GM12865 (cell line): ENCODE measurements around the gene TMEM266.

Experiments
- DNase-seq: peaks from one replicate; pipeline ENCODE4 v3.0.0; 2010; ENCODE audit warnings: low read depth
- H3K4me3 ChIP-seq: 2 replicates; pipeline ENCODE4 v1.5.1; 2011; ENCODE audit warnings: mild to moderate bottlenecking, low read depth, low read length, control low read depth
- CTCF ChIP-seq: IDR thresholded peaks from 2 replicates; pipeline ENCODE4 v1.5.1; 2011; ENCODE audit warnings: low read length, control low read depth, low read depth, inconsistent platforms; ENCODE audit not compliant: insufficient read depth; ENCODE audit errors: missing control alignments

TMEM266 gene

GRCh38 chr15:76199106-76200082 lies 139.6 kb downstream of the TMEM266 start:
- TF ChIP-seq CTCF, result no peak
- H3K4me3 ChIP-seq, result no peak overlapping the region
- no peak for DNase-seq

- no peak for TF ChIP-seq CTCF
- no peak for DNase-seq
- H3K4me3 ChIP-seq, result no peak overlapping the region
These were observed 140.3 kb downstream of the TMEM266 start for GRCh38 chr15:76200083-76200465.

- TF ChIP-seq CTCF, result no peak
- no peak overlapping the region for H3K4me3 ChIP-seq
- DNase-seq, result no peak
These were observed 140.9 kb downstream of the TMEM266 start for GRCh38 chr15:76200641-76201105.

GRCh38 chr15:76201536-76202255 lies 141.9 kb downstream of the TMEM266 start:
- H3K4me3 ChIP-seq, result no peak overlapping the region
- DNase-seq, result no peak
- no peak for TF ChIP-seq CTCF

- DNase-seq, result no peak
- no peak overlapping the region for H3K4me3 ChIP-seq
- no peak for TF ChIP-seq CTCF
These were observed 143.7 kb downstream of the TMEM266 start for GRCh38 chr15:76203346-76204108.

GRCh38 chr15:76204109-76204845 lies 144.5 kb downstream of the TMEM266 start:
- no peak for TF ChIP-seq CTCF
- no peak overlapping the region for H3K4me3 ChIP-seq
- DNase-seq, result no peak
